WERI-Rb-1 (cell line): ENCODE measurements around the gene SUMF1.

Source experiments
- DNase-seq: peaks from one replicate; pipeline ENCODE4 v3.0.0-alpha.2; 2020
- H3K27ac ChIP-seq: fragments of 250-450 bp; sonication (Bioruptor Pico); 2 replicates; pipeline ENCODE4 v1.5.1; 2020; ENCODE audit warnings: mild to moderate bottlenecking, moderate library complexity
- H3K27me3 ChIP-seq: fragments of 250-450 bp; sonication (Bioruptor Pico); 2 replicates; pipeline ENCODE4 v1.5.1; 2021; ENCODE audit warnings: mild to moderate bottlenecking, low read depth, moderate library complexity; ENCODE audit not compliant: insufficient read depth, severe bottlenecking
- H3K36me3 ChIP-seq: fragments of 250-450 bp; sonication (Bioruptor Pico); 2 replicates; pipeline ENCODE4 v1.5.1; 2020; ENCODE audit warnings: mild to moderate bottlenecking, moderate library complexity
- H3K4me3 ChIP-seq: 2 replicates; pipeline ENCODE4 v1.5.1; 2011; ENCODE audit warnings: low read depth, mild to moderate bottlenecking, control low read depth, low read length
- H3K9me3 ChIP-seq: fragments of 250-450 bp; sonication (Bioruptor Pico); 2 replicates; pipeline ENCODE4 v1.5.1; 2021; ENCODE audit warnings: mild to moderate bottlenecking, moderate library complexity; ENCODE audit not compliant: severe bottlenecking
- CTCF ChIP-seq: IDR thresholded peaks from 2 replicates; pipeline ENCODE4 v1.5.1; 2011; ENCODE audit warnings: low read depth, mild to moderate bottlenecking, control low read depth, inconsistent platforms, low read length

The SUMF1 gene

GRCh38 chr3:4360817-4361216 is 106.3 kb downstream of the SUMF1 start:
- no peaks in the 10 kb centered on the region for H3K27me3 ChIP-seq
- no peak overlapping the region for H3K27ac ChIP-seq
- no peaks in the 10 kb centered on the region; the same call in 1 of the 2 replicates for H3K36me3 ChIP-seq
- H3K9me3 ChIP-seq = no peaks in the 10 kb centered on the region
- DNase-seq = no peak
- H3K4me3 ChIP-seq = no peak overlapping the region
- TF ChIP-seq CTCF = no peak

GRCh38 chr3:4359805-4360502 is 107.1 kb downstream of the SUMF1 start:
- no peak for DNase-seq
- H3K4me3 ChIP-seq = no peak overlapping the region
- H3K27ac ChIP-seq = no peak overlapping the region
- no peak for TF ChIP-seq CTCF
- H3K9me3 ChIP-seq = no peaks in the 10 kb centered on the region
- H3K36me3 ChIP-seq = no peaks in the 10 kb centered on the region; the same call in 1 of the 2 replicates
- no peaks in the 10 kb centered on the region for H3K27me3 ChIP-seq

- H3K36me3 ChIP-seq = no peaks in the 10 kb centered on the region; the same call in 1 of the 2 replicates
- DNase-seq = no peak
- TF ChIP-seq CTCF = no peak
- H3K27ac ChIP-seq = no peak overlapping the region
- H3K4me3 ChIP-seq = no peak overlapping the region
- no peaks in the 10 kb centered on the region for H3K27me3 ChIP-seq
- no peaks in the 10 kb centered on the region for H3K9me3 ChIP-seq
Observed at GRCh38 chr3:4358273-4358672, 108.8 kb downstream of the SUMF1 start.

GRCh38 chr3:4356546-4357410 is 110.3 kb downstream of the SUMF1 start:
- Histone ChIP-seq H3K36me3 (no peaks in the 10 kb centered on the region; the same call in 1 of the 2 replicates), H3K4me3 (no peak overlapping the region), H3K9me3 (no peaks in the 10 kb centered on the region), H3K27ac (no peak overlapping the region), H3K27me3 (no peaks in the 10 kb centered on the region)
- TF ChIP-seq CTCF = no peak
- DNase-seq = no peak

GRCh38 chr3:4356220-4356540 is 110.9 kb downstream of the SUMF1 start:
- no peaks in the 10 kb centered on the region for H3K9me3 ChIP-seq
- H3K4me3 ChIP-seq = no peak overlapping the region
- H3K27me3 ChIP-seq = no peaks in the 10 kb centered on the region
- no peak for DNase-seq
- no peaks in the 10 kb centered on the region for H3K36me3 ChIP-seq
- no peak overlapping the region for H3K27ac ChIP-seq
- no peak for TF ChIP-seq CTCF
